Measurements from ENCODE around the gene MTG2. TPM values are rescaled to one million over a fixed set of nuclear protein-coding genes. Genes with fewer than 3 reads are reported as not detected.

Gene MTG2
- polyA plus RNA-seq, 12 donors, result 22.7 to 56.3 (median 26.8) TPM; not detected in 1

GRCh38 chr20:62161347-62161746 is 21.5 kb upstream of the MTG2 start:
- no peak for DNase-seq

GRCh38 chr20:62162765-62163484 is 19.9 kb upstream of the MTG2 start:
- no peak for DNase-seq

- no peak for DNase-seq
Measured at GRCh38 chr20:62163485-62163865, 19.4 kb upstream of the MTG2 start.

- no peak for DNase-seq
Measured at GRCh38 chr20:62163986-62164762, 18.7 kb upstream of the MTG2 start.

- DNase-seq, result no peak
Measured at GRCh38 chr20:62164879-62165761, 17.7 kb upstream of the MTG2 start.

GRCh38 chr20:62165762-62166399 is 16.9 kb upstream of the MTG2 start:
- DNase-seq, result no peak

- no peak for DNase-seq
Measured at GRCh38 chr20:62167474-62167873, 15.4 kb upstream of the MTG2 start.

- DNase-seq, result no peak
Measured at GRCh38 chr20:62168061-62168460, 14.8 kb upstream of the MTG2 start.

GRCh38 chr20:62168890-62169435 is 13.9 kb upstream of the MTG2 start:
- DNase-seq, result no peak

- DNase-seq, result no peak
Measured at GRCh38 chr20:62170536-62170935, 12.3 kb upstream of the MTG2 start.

GRCh38 chr20:62171245-62171644 is 11.6 kb upstream of the MTG2 start:
- no peak for DNase-seq

GRCh38 chr20:62172666-62173065 is 10.2 kb upstream of the MTG2 start:
- no peak for DNase-seq

- no peak for DNase-seq
Measured at GRCh38 chr20:62174021-62174804, 8.6 kb upstream of the MTG2 start.

- DNase-seq, result no peak
Measured at GRCh38 chr20:62174870-62175624, 7.8 kb upstream of the MTG2 start.

- DNase-seq, result no peak
Measured at GRCh38 chr20:62175711-62176110, 7.1 kb upstream of the MTG2 start.

GRCh38 chr20:62176866-62177265 is 6.0 kb upstream of the MTG2 start:
- no peak for DNase-seq

- DNase-seq, result no peak
Measured at GRCh38 chr20:62177307-62177706, 5.5 kb upstream of the MTG2 start.

GRCh38 chr20:62178316-62179161 is 4.3 kb upstream of the MTG2 start:
- DNase-seq, result no peak

GRCh38 chr20:62179162-62179504 is 3.7 kb upstream of the MTG2 start:
- no peak for DNase-seq
